HG03469 (cell line): ENCODE data around the gene ITPR1.
"Not testable (repeated sequence)": the region's sequence is repeated elsewhere in the genome, so short reads cannot be mapped to it uniquely, and the experiment has no call there.

Source experiments
- ATAC-seq: cut with Tn5 transposase; IDR thresholded peaks from one replicate; pipeline ENCODE4 v1.9.1; 2021; ENCODE audit warnings: mild to moderate bottlenecking, moderate library complexity, moderate number of reproducible peaks; ENCODE audit not compliant: unreplicated experiment

The ITPR1 gene

GRCh38 chr3:4493014-4493940 lies at the start of gene ITPR1:
Gene ITPR1 (plus strand): TSS chr3:4493348. CDS start chr3:4516492, 23,144 bp downstream.
- peak; percentile 90 for ATAC-seq

- ATAC-seq = no peak
Measured at GRCh38 chr3:4447295-4447999, 45.7 kb upstream of the ITPR1 start.

- ATAC-seq = no peak
Measured at GRCh38 chr3:4448187-4448586, 45.0 kb upstream of the ITPR1 start.

GRCh38 chr3:4449043-4449805 lies 43.9 kb upstream of the ITPR1 start:
- ATAC-seq = no peak

GRCh38 chr3:4454142-4454541 lies 39.0 kb upstream of the ITPR1 start:
- no peak for ATAC-seq

- ATAC-seq = not testable (repeated sequence)
Measured at GRCh38 chr3:4456780-4457179, 36.4 kb upstream of the ITPR1 start.

GRCh38 chr3:4458961-4459360 lies 34.2 kb upstream of the ITPR1 start:
- ATAC-seq = no peak

- ATAC-seq = no peak
Measured at GRCh38 chr3:4460334-4460733, 32.8 kb upstream of the ITPR1 start.

GRCh38 chr3:4461468-4462090 lies 31.6 kb upstream of the ITPR1 start:
- ATAC-seq = no peak

- ATAC-seq = no peak
Measured at GRCh38 chr3:4462369-4463040, 30.6 kb upstream of the ITPR1 start.

GRCh38 chr3:4464576-4464975 lies 28.6 kb upstream of the ITPR1 start:
- no peak for ATAC-seq

- peak; percentile 99 for ATAC-seq
Measured at GRCh38 chr3:4466741-4467521, 26.2 kb upstream of the ITPR1 start, which contains the start of gene SUMF1. Gene SUMF1 (minus strand): TSS chr3:4467269. CDS start chr3:4467245, 24 bp downstream.

GRCh38 chr3:4467522-4467867 lies 25.7 kb upstream of the ITPR1 start:
- ATAC-seq = no peak

- ATAC-seq = no peak
Measured at GRCh38 chr3:4471907-4472306, 21.2 kb upstream of the ITPR1 start.

GRCh38 chr3:4472312-4472711 lies 20.8 kb upstream of the ITPR1 start:
- no peak for ATAC-seq

GRCh38 chr3:4472766-4473165 lies 20.4 kb upstream of the ITPR1 start:
- no peak for ATAC-seq

GRCh38 chr3:4474683-4475490 lies 18.3 kb upstream of the ITPR1 start:
- peak; percentile 71 for ATAC-seq

- ATAC-seq = no peak
Measured at GRCh38 chr3:4475804-4476203, 17.3 kb upstream of the ITPR1 start.

- no peak for ATAC-seq
Measured at GRCh38 chr3:4476496-4476895, 16.7 kb upstream of the ITPR1 start.
